ENCODE results near the gene NOL3. TPM values are rescaled to one million over a fixed set of nuclear protein-coding genes. Genes with fewer than 3 reads are reported as not detected.

The NOL3 gene
- total RNA-seq, 1 donor from 2014 or later = 37.9 TPM

- no peak for DNase-seq (ENCODE audit: low spot score)
- ATAC-seq = no peak
- intact Hi-C loops (cut with DNase I) = no loop called here
These were observed 18.8 kb upstream of the NOL3 start for GRCh38 chr16:67151431-67152097.

DNA sequence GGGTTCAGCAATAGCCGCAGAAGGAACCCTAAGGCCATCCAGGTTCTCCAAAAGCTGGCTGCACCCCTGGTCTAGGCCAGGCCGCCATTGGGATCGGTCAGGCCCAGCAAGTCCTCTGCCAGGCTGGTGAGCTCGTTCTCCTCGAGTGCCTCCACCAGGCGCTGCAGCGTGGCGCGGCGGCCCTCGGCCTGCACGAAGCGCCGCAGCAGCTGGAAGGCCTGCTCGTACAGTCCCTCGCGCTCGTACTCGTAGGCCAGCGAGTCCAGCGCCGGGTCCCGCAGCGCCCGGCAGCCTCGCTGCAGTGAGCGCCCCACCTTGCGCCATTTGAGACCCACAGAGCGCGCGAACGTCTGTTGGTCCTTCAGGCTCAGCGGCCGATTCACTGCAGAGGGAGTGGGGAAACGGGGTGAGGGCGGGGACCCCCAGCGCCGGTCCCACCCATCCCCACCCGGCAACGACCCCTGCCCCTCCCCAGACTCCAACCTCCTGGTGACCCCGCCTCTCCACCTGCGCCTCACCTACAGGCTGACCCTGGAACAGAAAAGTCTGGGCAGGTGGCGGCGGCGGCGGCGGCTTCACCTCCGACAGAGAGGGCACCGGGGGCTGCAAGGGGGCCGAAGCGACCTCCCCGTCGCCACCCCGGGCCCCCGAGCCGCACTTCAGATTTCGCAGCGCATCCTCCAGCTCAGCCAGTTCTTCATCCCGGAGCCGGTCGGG is 15.6 kb upstream of the NOL3 start:
- intact Hi-C loops (cut with DNase I) = loop anchor here (2.0 kb wide), 1 partner anchor 178 kb away; no protein-coding TSS in a partner anchor
- DNase-seq (ENCODE audit: low spot score) (no peak), ATAC-seq (no peak)

- ATAC-seq (peak; percentile 56), DNase-seq (ENCODE audit: low spot score) (peak; percentile 86)
- intact Hi-C loops (cut with DNase I) = loop anchor here (2.0 kb wide), 1 partner anchor 179 kb away; no protein-coding TSS in a partner anchor
These were observed 14.8 kb upstream of the NOL3 start for GRCh38 chr16:67155295-67156142.

- intact Hi-C loops (cut with DNase I) = no loop called here
- DNase-seq (ENCODE audit: low spot score) = no peak
- ATAC-seq = no peak
These were observed 14.0 kb upstream of the NOL3 start for GRCh38 chr16:67156143-67156844.

- DNase-seq (ENCODE audit: low spot score) = no peak
- ATAC-seq = no peak
- intact Hi-C loops (cut with DNase I) = no loop called here
These were observed 13.1 kb upstream of the NOL3 start for GRCh38 chr16:67157106-67157748.

DNA sequence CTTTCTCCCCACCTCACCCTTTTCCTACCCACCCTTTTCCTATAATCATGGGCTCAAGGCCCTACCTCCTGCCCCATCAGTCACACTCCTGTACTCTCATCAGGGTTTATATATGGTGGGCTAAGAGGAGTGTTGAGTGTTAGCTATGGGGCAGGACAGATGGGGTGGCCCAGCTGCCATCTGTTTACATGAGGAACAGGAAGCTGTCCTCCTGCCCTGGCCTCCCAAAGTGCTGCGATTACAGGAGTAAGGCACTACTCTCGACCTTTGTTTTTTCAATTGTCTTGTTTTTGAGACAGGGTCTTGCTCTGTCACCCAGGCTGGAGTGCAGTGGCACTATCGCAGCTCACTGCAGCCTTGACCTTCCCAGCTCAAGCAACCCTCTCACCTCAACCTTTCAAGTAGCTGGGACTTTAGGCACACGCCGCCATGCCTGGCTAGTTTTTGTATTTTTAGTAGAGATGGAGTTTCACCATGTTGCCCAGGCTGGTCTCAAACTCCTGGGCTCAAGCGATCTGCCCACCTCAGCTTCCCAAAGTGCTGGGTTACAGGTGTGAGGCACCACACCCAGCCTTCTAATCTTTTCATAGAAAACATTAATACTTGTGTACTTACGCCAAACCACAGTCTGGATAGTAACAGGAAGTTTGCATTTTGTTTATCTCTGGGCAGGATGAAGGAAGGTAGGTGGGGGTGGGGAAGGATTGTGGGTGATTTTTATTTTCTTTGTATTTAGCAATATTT is 12.3 kb upstream of the NOL3 start:
- no peak for DNase-seq (ENCODE audit: low spot score)
- intact Hi-C loops (cut with DNase I) = no loop called here
- no peak for ATAC-seq

DNA sequence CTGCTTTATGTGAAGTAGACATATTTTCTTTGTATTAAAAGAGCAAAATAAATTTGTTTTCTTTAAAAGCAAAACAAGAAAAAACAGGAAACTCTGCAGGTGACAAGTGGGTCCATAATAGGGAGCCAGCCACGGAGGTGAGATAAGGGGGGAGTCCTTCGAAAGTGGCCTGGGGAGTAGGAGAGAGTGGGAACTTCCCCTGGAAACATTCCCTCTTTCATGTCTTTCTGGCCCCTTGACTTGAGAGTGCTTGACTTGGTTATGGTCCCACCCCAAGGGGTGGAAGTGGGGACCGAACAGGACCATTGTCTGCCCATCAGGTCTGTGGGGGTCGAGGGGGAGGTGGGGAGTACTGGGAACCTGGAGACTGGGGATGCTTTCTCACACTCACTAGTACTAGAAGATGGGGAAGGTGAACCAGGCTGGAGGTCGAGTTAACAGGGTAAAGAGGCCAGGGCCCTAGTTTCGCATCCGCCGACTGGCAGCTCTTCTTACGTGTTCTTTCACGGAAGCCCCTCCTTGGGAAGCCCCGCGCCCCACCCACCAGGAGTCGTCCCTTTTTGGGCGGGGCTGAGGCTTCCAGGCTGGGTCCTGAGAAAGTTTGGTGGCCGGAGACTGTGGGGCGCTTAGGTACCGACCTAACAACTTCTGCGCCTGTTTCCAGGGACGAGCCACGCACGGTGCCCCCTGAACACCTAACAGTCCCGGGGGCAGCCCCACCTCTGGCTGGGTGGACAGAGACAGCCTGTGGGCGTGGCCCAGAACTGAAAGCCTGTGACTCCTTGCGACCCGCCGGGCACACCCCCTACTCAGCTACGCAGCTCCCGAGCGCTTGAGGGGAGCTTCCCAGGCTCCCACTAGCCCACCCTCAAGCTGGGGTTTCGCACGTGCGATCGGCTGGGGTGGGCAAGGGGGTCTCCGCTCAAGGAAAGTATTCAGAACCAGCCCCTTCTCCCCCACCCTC is 11.4 kb upstream of the NOL3 start:
- intact Hi-C loops (cut with DNase I) = no loop called here
- ATAC-seq (no peak), DNase-seq (ENCODE audit: low spot score) (no peak)

DNA sequence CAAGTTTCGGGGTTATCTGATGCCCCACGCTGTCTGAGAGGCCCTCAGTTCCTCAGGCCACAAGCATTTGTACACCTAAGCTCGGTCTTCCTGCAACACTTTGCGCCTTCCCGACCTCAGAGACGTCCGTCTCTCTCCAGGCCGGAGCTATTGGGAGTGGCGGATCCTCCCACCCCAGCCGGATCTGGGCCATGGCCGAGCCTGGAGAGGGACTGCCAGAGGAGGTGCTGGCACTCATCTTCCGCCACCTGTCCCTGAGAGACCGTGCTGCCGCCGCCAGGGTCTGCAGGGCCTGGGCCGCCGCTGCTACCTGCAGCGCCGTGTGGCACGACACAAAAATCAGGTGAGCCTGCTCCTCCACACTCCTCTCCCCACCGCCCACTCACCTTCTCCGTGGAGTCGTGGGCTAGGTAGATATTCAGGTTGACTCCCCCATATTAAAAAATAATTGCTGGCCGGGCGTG is 8.7 kb upstream of the NOL3 start:
- DNase-seq (ENCODE audit: low spot score) = no peak
- intact Hi-C loops (cut with DNase I) = no loop called here
- no peak for ATAC-seq

DNA sequence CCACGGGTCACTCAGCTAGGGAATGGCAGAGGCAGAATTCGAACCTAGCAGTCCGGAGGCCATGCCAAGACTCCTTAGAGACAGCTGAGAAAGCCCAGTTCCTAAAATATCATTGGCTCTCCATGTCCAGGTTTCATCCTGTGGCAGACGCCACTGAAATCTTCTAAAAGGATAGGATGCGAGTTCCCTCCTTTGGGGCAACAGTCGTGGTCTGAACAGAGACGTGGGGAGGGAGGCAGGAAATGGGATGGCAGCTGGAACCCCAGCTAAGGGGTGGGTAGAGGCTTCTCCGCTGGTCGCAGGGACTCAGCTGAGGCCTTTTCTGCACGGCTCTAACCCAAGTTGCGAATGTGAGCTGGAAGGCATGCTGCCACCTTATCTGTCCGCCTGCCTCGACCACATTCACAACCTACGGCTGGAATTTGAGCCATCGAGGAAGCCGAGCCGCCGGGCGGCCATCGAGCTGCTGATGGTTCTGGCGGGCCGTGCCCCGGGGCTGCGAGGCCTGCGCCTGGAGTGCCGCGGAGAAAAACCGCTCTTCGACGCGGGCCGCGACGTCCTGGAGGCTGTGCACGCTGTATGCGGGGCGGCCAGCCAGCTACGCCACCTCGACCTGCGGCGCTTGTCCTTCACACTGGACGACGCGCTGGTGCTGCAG is 7.7 kb upstream of the NOL3 start:
- ATAC-seq (no peak), DNase-seq (ENCODE audit: low spot score) (no peak)
- intact Hi-C loops (cut with DNase I) = no loop called here

- DNase-seq (ENCODE audit: low spot score) (no peak), ATAC-seq (peak; percentile 48)
- intact Hi-C loops (cut with DNase I) = no loop called here
These were observed 7.0 kb upstream of the NOL3 start for GRCh38 chr16:67163164-67163998.

GRCh38 chr16:67163999-67164558 is 6.3 kb upstream of the NOL3 start:
- intact Hi-C loops (cut with DNase I) = no loop called here

GRCh38 chr16:67164599-67165061 is 5.7 kb upstream of the NOL3 start, which contains the start of gene HSF4:
HSF4 (plus strand) TSS chr16:67164745; CDS start chr16:67164812, 67 bp downstream.
- DNase-seq (ENCODE audit: low spot score) = no peak
- intact Hi-C loops (cut with DNase I) = no loop called here
- ATAC-seq = peak; percentile 64

More at GRCh38 chr16:67163999-67164558, 6.3 kb upstream of the NOL3 start:
- no peak for DNase-seq (ENCODE audit: low spot score)
- ATAC-seq = peak; percentile 55

GRCh38 chr16:67165121-67166078 is 4.9 kb upstream of the NOL3 start:
- no peak for ATAC-seq
- intact Hi-C loops (cut with DNase I) = no loop called here
- DNase-seq (ENCODE audit: low spot score) = no peak

DNA sequence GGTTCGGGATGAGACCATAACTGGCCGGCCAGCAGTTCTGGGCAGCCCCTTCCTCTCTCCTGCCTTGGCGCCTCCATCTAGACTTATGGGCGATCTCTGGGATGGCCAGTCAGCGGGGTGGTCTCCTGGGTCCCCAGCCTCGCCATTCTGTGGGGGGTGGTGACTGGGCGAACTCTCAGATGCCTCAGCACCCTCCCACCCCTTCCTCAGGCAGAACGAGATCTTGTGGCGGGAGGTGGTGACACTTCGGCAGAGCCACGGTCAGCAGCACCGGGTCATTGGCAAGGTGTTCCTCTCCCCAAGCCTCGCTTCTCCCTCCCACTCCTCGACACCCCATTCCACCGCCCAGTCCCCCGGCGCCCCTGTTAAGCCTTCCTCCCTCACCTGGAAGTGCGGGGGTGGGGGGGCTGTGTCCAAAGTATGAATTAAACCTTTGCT is 4.2 kb upstream of the NOL3 start:
- no peak for DNase-seq (ENCODE audit: low spot score)
- ATAC-seq = no peak
- intact Hi-C loops (cut with DNase I) = no loop called here

Data from sciatic nerve (tissue), 2 donors.